K562 (cell line): ENCODE measurements around the gene SIGLEC9. TPM values are rescaled to one million over a fixed set of nuclear protein-coding genes. Genes with fewer than 3 reads are reported as not detected.

Experiments
- CBX1 ChIP-seq: sonication (generic); IDR thresholded peaks from 2 replicates; pipeline ENCODE4 v1.6.1; 2016; ENCODE audit warnings: antibody characterized with exemption, low read depth, mild to moderate bottlenecking
- CTBP1 ChIP-seq: fragments of 450-650 bp; IDR thresholded peaks from 2 replicates; pipeline ENCODE4 v1.6.1; 2016; ENCODE audit warnings: borderline replicate concordance
- EHMT2 ChIP-seq: fragments of 450-650 bp; IDR thresholded peaks from 2 replicates; pipeline ENCODE4 v1.6.1; 2018; ENCODE audit warnings: antibody characterized with exemption
- EP400 ChIP-seq: fragments of 450-650 bp; IDR thresholded peaks from 2 replicates; pipeline ENCODE4 v1.6.1; 2017; ENCODE audit warnings: antibody characterized with exemption, mild to moderate bottlenecking, moderate library complexity
- GATAD2A ChIP-seq: fragments of 450-650 bp; IDR thresholded peaks from 2 replicates; pipeline ENCODE4 v1.6.1; 2017
- GTF2F1 ChIP-seq: IDR thresholded peaks from 2 replicates; pipeline ENCODE4 v1.6.1; 2011; ENCODE audit warnings: low read depth, low read length, improper control_type of control experiment
- KDM4B ChIP-seq, 2 experiments: fragments of 450-650 bp in 1 of 2; sonication (generic) in 1 of 2; IDR thresholded peaks; 2 replicates each; pipeline ENCODE4 v1.6.1; 2016 to 2017; ENCODE audit warnings: borderline replicate concordance in 2 of 2, antibody characterized with exemption in 1 of 2, low read depth in 1 of 2, mild to moderate bottlenecking in 1 of 2
- LARP7 ChIP-seq: fragments of 450-650 bp; IDR thresholded peaks from 2 replicates; pipeline ENCODE4 v1.6.1; 2016
- MAFK ChIP-seq: IDR thresholded peaks from 2 replicates; pipeline ENCODE4 v1.6.1; 2011; ENCODE audit warnings: low read length, improper control_type of control experiment
- MED1 ChIP-seq: sonication (generic); formaldehyde crosslinking; IDR thresholded peaks from 2 replicates; pipeline ENCODE4 v1.8.1; 2023; ENCODE audit warnings: missing genetic modification reagents, borderline replicate concordance
- NFIX ChIP-seq: fragments of 250-450 bp; sonication (Bioruptor Pico); IDR thresholded peaks from 2 replicates; pipeline ENCODE4 v1.4.0; 2020; ENCODE audit warnings: low read depth, mild to moderate bottlenecking, moderate library complexity
- NFRKB ChIP-seq: fragments of 450-650 bp; IDR thresholded peaks from 2 replicates; pipeline ENCODE4 v1.6.1; 2016; ENCODE audit warnings: low read depth
- RBBP5 ChIP-seq: fragments of 200-600 bp; sonication (generic); IDR thresholded peaks from 2 replicates; pipeline ENCODE4 v1.6.1; 2012; ENCODE audit warnings: borderline replicate concordance, mild to moderate bottlenecking, low read length, control low read depth, inconsistent platforms; ENCODE audit not compliant: insufficient read depth, poor library complexity, severe bottlenecking
- SMAD4 ChIP-seq: fragments of 250-450 bp; sonication (Bioruptor Pico); conservative IDR thresholded peaks from 2 replicates; pipeline ENCODE4 v1.8.0; 2021; ENCODE audit warnings: inconsistent platforms, mild to moderate bottlenecking, moderate library complexity
- SMARCA4 ChIP-seq: fragments of 450-650 bp; IDR thresholded peaks from 2 replicates; pipeline ENCODE4 v1.6.1; 2016
- TEAD4 ChIP-seq, 2 experiments: sonication (generic) in 1 of 2; formaldehyde crosslinking in 1 of 2; IDR thresholded peaks; 2 replicates each; pipeline versions ENCODE4 v1.6.1 to v1.8.0; 2012 to 2022; ENCODE audit warnings: borderline replicate concordance in 1 of 2, inconsistent platforms in 1 of 2, low read length in 1 of 2, mild to moderate bottlenecking in 1 of 2, missing genetic modification reagents in 1 of 2
- YY1 ChIP-seq, 3 experiments: IDR thresholded peaks; 2 replicates each; pipeline ENCODE4 v1.6.1; 2011; ENCODE audit warnings: low read length in 2 of 3, mild to moderate bottlenecking in 2 of 3, moderate library complexity in 2 of 3, borderline replicate concordance in 1 of 3, control low read depth in 1 of 3, low read depth in 1 of 3; ENCODE audit not compliant: insufficient read depth in 3 of 3, insufficient replicate concordance in 2 of 3, control insufficient read depth in 1 of 3, insufficient read length in 1 of 3; ENCODE audit errors: extremely low read depth in 1 of 3
- ZNF175 ChIP-seq: fragments of 200-800 bp; sonication (Bioruptor generic); IDR thresholded peaks from 2 replicates; pipeline ENCODE4 v1.6.1; 2016; ENCODE audit warnings: low read depth, mild to moderate bottlenecking, missing genetic modification characterization, missing compliant biosample characterization
- ZNF253 ChIP-seq: fragments of 250-450 bp; sonication (Bioruptor Pico); conservative IDR thresholded peaks from 2 replicates; pipeline ENCODE4 v1.6.1; 2021; ENCODE audit warnings: mild to moderate bottlenecking
- ZNF76 ChIP-seq: fragments of 250-450 bp; sonication (Bioruptor Pico); IDR thresholded peaks from 2 replicates; pipeline ENCODE4 v1.4.0; 2020; ENCODE audit warnings: mild to moderate bottlenecking, moderate library complexity, borderline replicate concordance
- polyA plus RNA-seq, 8 experiments: library from polyadenylated mRNA; depleted of rRNA in 4 of 8; stranded (reverse) in 5 of 8; unstranded in 3 of 8; fragments of >200 nt; fragmentation: Nextera tagmentation in 2 of 8; fragmentation: Illumina TruSeq in 1 of 8; extraction: Ambion mirVana in 2 of 8; extraction: Trizol in 1 of 8; gene quantifications; 2 replicates each; pipeline versions ENCODE4 v1.2.1 to v1.2.3, GENCODE V29; 2011 to 2014; ENCODE audit warnings: inconsistent platforms in 1 of 8, missing spikeins in 1 of 8
- total RNA-seq, 7 experiments: library from RNA; depleted of rRNA in 6 of 7; stranded (reverse); fragments of >200 nt in 6 of 7; fragmentation: Illumina TruSeq in 2 of 7; extraction: Trizol in 2 of 7; gene quantifications; 2 replicates each; pipeline versions ENCODE4 v1.2.1 to v1.2.3, GENCODE V29; 2011 to 2021; ENCODE audit warnings: low replicate concordance in 1 of 7
- TF ChIP-seq, protein P1 (sequence below), 2 experiments: IDR thresholded peaks; 2 replicates each; pipeline ENCODE4 v1.6.1; 2011; ENCODE audit warnings: borderline replicate concordance in 1 of 2, control low read depth in 1 of 2, low read depth in 1 of 2, low read length in 1 of 2, mild to moderate bottlenecking in 1 of 2, mixed read lengths in 1 of 2, moderate library complexity in 1 of 2; ENCODE audit not compliant: insufficient read depth in 1 of 2, insufficient read length in 1 of 2, poor library complexity in 1 of 2, severe bottlenecking in 1 of 2; ENCODE audit errors: extremely low read depth in 1 of 2
- TF ChIP-seq, protein P2 (sequence below), 2 experiments: fragments of 450-650 bp in 1 of 2; sonication (generic) in 1 of 2; formaldehyde crosslinking in 1 of 2; IDR thresholded peaks in 1 of 2; conservative IDR thresholded peaks in 1 of 2; 2 replicates each; pipeline versions ENCODE4 v1.6.1 to v1.8.1; 2016 to 2023; ENCODE audit warnings: mild to moderate bottlenecking in 2 of 2, moderate library complexity in 2 of 2, inconsistent platforms in 1 of 2, missing genetic modification reagents in 1 of 2
- TF ChIP-seq, protein P3 (sequence below): fragments of 450-650 bp; formaldehyde crosslinking; IDR thresholded peaks from 2 replicates; pipeline ENCODE4 v1.4.0; 2020; ENCODE audit warnings: mild to moderate bottlenecking, moderate library complexity

Gene SIGLEC9
- total and polyA plus RNA-seq, 9 of the 15 experiments (the other 6 are each of a cell fraction or from before 2014, with no cell fraction given) = 0.09 to 0.34 (median 0.22) TPM; not detected in 4

DNA sequence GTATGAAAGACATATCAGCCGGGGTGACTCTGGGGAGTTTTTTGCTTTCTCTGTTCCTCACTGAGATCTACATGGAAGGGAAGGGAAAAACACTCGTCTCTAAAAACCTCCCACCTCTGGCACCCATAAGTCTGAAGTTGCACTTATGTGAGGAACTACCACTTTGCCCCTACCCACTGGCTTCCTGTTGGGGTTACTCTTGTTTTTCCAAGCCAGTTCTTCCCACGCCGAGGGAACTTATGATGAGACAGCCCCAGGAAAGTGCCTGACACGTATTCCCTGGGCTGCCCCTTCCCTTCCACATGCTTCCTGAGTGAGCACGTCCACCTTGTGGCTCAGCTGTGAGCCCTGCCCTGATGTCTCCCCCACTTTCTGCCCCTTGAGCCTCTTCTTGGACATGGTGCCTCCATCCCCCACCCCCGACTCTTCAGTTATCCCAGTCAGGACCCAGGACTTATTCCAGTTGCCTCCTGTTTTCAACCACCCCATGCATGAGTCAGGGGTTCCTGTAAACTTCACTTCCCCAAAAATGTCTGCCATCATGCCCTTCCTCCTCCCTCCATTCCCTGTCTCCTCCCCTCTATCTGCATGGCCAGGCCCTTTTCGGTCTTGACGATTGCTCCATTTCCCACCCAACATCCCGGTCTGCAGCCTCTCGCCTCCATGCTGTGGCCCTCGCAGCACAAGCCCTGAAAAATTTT lies 12.3 kb downstream of the SIGLEC9 start (continued):
- TF ChIP-seq EHMT2 (peak; percentile 73; the same call in 1 of the 2 replicates), ZNF253 (CRISPR knock-in tag) (peak; percentile 74), ZNF175 (CRISPR knock-in tag) (peak; percentile 61), KDM4B (IDR thresholded peaks at IDR 0.05; ENCODE audit: borderline replicate concordance in 2 of 2, low read depth in 1 of 2) (peak in 1 of 2 experiments; percentile 86; a peak in 2 of 4 replicates), RBBP5 (no peak), GTF2F1 (0 out of 2 replicates have a peak, but pooled peaks have one; percentile 68), YY1 (IDR thresholded peaks at IDR 0.05; ENCODE audit: borderline replicate concordance in 1 of 3, control insufficient read depth in 1 of 3, extremely low read depth in 1 of 3, insufficient read depth in 3 of 3, insufficient read length in 1 of 3, insufficient replicate concordance in 2 of 3, low read depth in 1 of 3, low read length in 2 of 3) (peak in 1 of 3 experiments; percentile 69), CBX1 (peak; percentile 92), NFRKB (0 out of 2 replicates have a peak, but pooled peaks have one; percentile 52), MAFK (0 out of 2 replicates have a peak, but pooled peaks have one; percentile 13), SMARCA4 (no peak), CTBP1 (peak; percentile 19; the same call in 1 of the 2 replicates), SMAD4 (CRISPR knock-in tag) (peak; percentile 38; the same call in 1 of the 2 replicates), ZNF76 (no peak), LARP7 (no peak), TEAD4 (IDR thresholded peaks at IDR 0.05; ENCODE audit: low read length) (0 out of 2 replicates have a peak, but pooled peaks have one; percentile 5), TEAD4 (CRISPR knock-in tag; IDR thresholded peaks at IDR 0.05; ENCODE audit: borderline replicate concordance) (no peak), GATAD2A (no peak), EP400 (0 out of 2 replicates have a peak, but pooled peaks have one; percentile 22), MED1 (CRISPR knock-in tag) (no peak), NFIX (CRISPR knock-in tag) (no peak)
- TF ChIP-seq, protein P1, sequence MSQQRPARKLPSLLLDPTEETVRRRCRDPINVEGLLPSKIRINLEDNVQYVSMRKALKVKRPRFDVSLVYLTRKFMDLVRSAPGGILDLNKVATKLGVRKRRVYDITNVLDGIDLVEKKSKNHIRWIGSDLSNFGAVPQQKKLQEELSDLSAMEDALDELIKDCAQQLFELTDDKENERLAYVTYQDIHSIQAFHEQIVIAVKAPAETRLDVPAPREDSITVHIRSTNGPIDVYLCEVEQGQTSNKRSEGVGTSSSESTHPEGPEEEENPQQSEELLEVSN (IDR thresholded peaks at IDR 0.05; ENCODE audit: borderline replicate concordance in 1 of 2, extremely low read depth in 1 of 2, insufficient read depth in 1 of 2, insufficient read length in 1 of 2, low read depth in 1 of 2, low read length in 1 of 2, poor library complexity in 1 of 2, severe bottlenecking in 1 of 2) = peak in 1 of 2 experiments; percentile 11
- TF ChIP-seq, protein P2, sequence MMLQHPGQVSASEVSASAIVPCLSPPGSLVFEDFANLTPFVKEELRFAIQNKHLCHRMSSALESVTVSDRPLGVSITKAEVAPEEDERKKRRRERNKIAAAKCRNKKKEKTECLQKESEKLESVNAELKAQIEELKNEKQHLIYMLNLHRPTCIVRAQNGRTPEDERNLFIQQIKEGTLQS (IDR thresholded peaks at IDR 0.05) = peak; percentile 8; the same call in 1 of the 2 replicates
- TF ChIP-seq, protein P2 (CRISPR knock-in tag; conservative IDR thresholded peaks at IDR 0.05) = no peak
- TF ChIP-seq, protein P3, sequence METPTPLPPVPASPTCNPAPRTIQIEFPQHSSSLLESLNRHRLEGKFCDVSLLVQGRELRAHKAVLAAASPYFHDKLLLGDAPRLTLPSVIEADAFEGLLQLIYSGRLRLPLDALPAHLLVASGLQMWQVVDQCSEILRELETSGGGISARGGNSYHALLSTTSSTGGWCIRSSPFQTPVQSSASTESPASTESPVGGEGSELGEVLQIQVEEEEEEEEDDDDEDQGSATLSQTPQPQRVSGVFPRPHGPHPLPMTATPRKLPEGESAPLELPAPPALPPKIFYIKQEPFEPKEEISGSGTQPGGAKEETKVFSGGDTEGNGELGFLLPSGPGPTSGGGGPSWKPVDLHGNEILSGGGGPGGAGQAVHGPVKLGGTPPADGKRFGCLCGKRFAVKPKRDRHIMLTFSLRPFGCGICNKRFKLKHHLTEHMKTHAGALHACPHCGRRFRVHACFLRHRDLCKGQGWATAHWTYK = peak; percentile 24; the same call in 1 of the 2 replicates
